OCI-LY7 (cell line): Measurements from ENCODE around the gene SYN1. TPM values are rescaled to one million over a fixed set of nuclear protein-coding genes. Genes with fewer than 3 reads are reported as not detected.

Experiments used
- BruUV-seq: library from RNA; stranded (reverse); fragments of 400-500 nt; replicated peaks from 2 replicates; lab custom pipeline; 2021; lab: Mats Ljungman, UMichigan
- CTCF ChIA-PET: fragments of 300-600 bp; sonication (Branson Sonifier 250); formaldehyde crosslinking; loops from one replicate; lab custom pipeline; 2022; ENCODE audit warnings: antibody characterized with exemption; ENCODE audit not compliant: unreplicated experiment; lab: Charles Lee
- POLR2A ChIA-PET: fragments of 300-600 bp; sonication (Branson Sonifier 250); formaldehyde crosslinking; loops from one replicate; lab custom pipeline; 2022; ENCODE audit warnings: antibody characterized with exemption; lab: Charles Lee
- DNase-seq: peaks from one replicate; pipeline ENCODE4 v3.0.0-alpha.2; 2015; ENCODE audit warnings: low spot score
- H2AFZ ChIP-seq: fragments of 200-600 bp; sonication (generic), shearing (Covaris generic); 2 replicates; pipeline ENCODE4 v1.6.1; 2014; ENCODE audit warnings: mild to moderate bottlenecking, antibody characterized with exemption, low read length, moderate library complexity
- H3K27ac ChIP-seq: fragments of 200-600 bp; sonication (generic); 2 replicates; pipeline ENCODE4 v1.5.1; 2014; ENCODE audit warnings: mixed run types, low read depth, mild to moderate bottlenecking, moderate library complexity, low read length, inconsistent platforms; ENCODE audit not compliant: poor library complexity, severe bottlenecking
- H3K36me3 ChIP-seq: fragments of 200-600 bp; sonication (generic); 2 replicates; pipeline ENCODE4 v1.6.1; 2014; ENCODE audit warnings: mild to moderate bottlenecking, antibody characterized with exemption, low read length, moderate library complexity, mixed read lengths; ENCODE audit not compliant: insufficient read depth
- H3K4me1 ChIP-seq: fragments of 200-600 bp; sonication (generic); 2 replicates; pipeline ENCODE4 v1.5.1; 2014; ENCODE audit warnings: mild to moderate bottlenecking, low read length; ENCODE audit not compliant: insufficient read depth, poor library complexity, severe bottlenecking
- H3K4me2 ChIP-seq: fragments of 200-600 bp; sonication (generic); 2 replicates; pipeline ENCODE4 v1.6.1; 2014; ENCODE audit warnings: mild to moderate bottlenecking, low read length
- H3K4me3 ChIP-seq: fragments of 200-600 bp; sonication (generic); 2 replicates; pipeline ENCODE4 v1.5.1; 2014; ENCODE audit warnings: mild to moderate bottlenecking, low read depth, low read length; ENCODE audit not compliant: poor library complexity, severe bottlenecking
- H3K79me2 ChIP-seq: fragments of 200-600 bp; sonication (generic); 2 replicates; pipeline ENCODE4 v1.6.1; 2016; ENCODE audit warnings: low read depth, mild to moderate bottlenecking, low read length, moderate library complexity, mixed read lengths; ENCODE audit not compliant: insufficient read depth
- H3K9me2 ChIP-seq: fragments of 200-600 bp; sonication (generic); 2 replicates; pipeline ENCODE4 v1.6.1; 2016; ENCODE audit warnings: mild to moderate bottlenecking, low read length, mixed read lengths; ENCODE audit not compliant: insufficient read depth
- H3K9me3 ChIP-seq: fragments of 200-600 bp; sonication (generic); 2 replicates; pipeline ENCODE4 v1.6.1; 2014; ENCODE audit warnings: mild to moderate bottlenecking, mixed run types, low read length, mixed read lengths
- H4K20me1 ChIP-seq: fragments of 200-600 bp; sonication (generic); 2 replicates; pipeline ENCODE4 v1.6.1; 2014; ENCODE audit warnings: mild to moderate bottlenecking, antibody characterized with exemption, low read length, moderate library complexity, mixed read lengths; ENCODE audit not compliant: insufficient read depth
- EZH2phosphoT487 ChIP-seq: fragments of 200-600 bp; sonication (generic); IDR thresholded peaks from 2 replicates; pipeline ENCODE4 v1.6.1; 2018; ENCODE audit warnings: low read depth, borderline replicate concordance, mild to moderate bottlenecking, mixed run types, antibody characterized with exemption, low read length, moderate library complexity, mixed read lengths
- intact Hi-C: fragments of 100-400 bp; cut with micrococcal nuclease; formaldehyde crosslinking; loops from one replicate; pipeline ENCODE4 v1.10.0; 2022; ENCODE audit not compliant: unreplicated experiment
- total RNA-seq, 2 experiments: library from RNA; depleted of rRNA in 1 of 2; stranded (reverse); fragments of >200 nt in 1 of 2; shearing (Covaris generic) in 1 of 2; gene quantifications; 2 replicates each; pipeline ENCODE4 v1.2.3, GENCODE V29; 2014 to 2022
- TF ChIP-seq, protein P1 (sequence below): fragments of 200-600 bp; sonication (generic); conservative IDR thresholded peaks from 2 replicates; pipeline ENCODE4 v1.5.1; 2014; ENCODE audit warnings: mild to moderate bottlenecking, antibody characterized with exemption, low read length, moderate library complexity, mixed read lengths

The SYN1 gene
- total RNA-seq, 2 experiments from 2014 or later = not detected

DNA sequence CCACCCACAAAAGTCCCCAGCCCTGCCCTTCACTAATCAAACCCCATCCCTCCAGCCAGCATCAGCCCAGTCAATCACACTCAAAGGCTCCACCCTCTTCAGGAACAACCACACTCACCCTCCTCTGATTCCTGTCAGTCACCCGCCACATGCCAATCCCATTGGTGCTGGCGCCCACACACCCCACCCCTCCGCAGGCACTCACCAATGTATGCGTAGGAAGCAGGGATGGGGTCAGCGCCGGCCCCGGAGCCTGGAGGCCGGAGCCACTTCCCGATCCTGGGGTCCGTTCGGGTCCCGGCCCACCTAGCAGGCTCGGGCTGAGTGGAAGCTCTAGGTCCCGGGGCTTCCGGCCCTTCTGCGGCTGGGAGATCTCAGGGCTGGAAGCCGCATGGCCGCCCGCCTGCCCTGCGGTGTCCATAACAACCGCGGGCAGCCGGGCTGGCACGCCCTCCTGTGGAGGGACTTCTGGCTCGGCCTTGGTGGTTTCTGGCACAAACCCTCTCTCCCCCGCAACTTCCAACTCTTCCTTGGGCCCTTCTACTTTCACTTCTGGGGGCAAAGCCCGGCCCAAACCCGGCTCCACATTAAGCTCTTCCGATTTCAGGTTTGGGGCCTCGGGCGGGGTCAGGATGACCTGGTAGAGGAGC lies 18.0 kb upstream of the SYN1 start:
- TF ChIP-seq, protein P1, sequence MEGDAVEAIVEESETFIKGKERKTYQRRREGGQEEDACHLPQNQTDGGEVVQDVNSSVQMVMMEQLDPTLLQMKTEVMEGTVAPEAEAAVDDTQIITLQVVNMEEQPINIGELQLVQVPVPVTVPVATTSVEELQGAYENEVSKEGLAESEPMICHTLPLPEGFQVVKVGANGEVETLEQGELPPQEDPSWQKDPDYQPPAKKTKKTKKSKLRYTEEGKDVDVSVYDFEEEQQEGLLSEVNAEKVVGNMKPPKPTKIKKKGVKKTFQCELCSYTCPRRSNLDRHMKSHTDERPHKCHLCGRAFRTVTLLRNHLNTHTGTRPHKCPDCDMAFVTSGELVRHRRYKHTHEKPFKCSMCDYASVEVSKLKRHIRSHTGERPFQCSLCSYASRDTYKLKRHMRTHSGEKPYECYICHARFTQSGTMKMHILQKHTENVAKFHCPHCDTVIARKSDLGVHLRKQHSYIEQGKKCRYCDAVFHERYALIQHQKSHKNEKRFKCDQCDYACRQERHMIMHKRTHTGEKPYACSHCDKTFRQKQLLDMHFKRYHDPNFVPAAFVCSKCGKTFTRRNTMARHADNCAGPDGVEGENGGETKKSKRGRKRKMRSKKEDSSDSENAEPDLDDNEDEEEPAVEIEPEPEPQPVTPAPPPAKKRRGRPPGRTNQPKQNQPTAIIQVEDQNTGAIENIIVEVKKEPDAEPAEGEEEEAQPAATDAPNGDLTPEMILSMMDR = no peak
- TF ChIP-seq EZH2phosphoT487 = no peak
- intact Hi-C loops = no loop called here
- ChIA-PET POLR2A (interaction anchor here (0.6 kb wide), 1 partner anchor 82 kb away, joined by 3 read pairs; no protein-coding TSS in a partner anchor), CTCF (no interaction called here)
- Histone ChIP-seq H3K9me2 (no peaks in the 10 kb centered on the region), H3K79me2 (no peaks in the 10 kb centered on the region), H3K4me2 (no peak overlapping the region), H3K36me3 (peaks cover 72% of the 10 kb centered on the region), H3K4me1 (no peaks in the 10 kb centered on the region), H4K20me1 (no peaks in the 10 kb centered on the region), H2AFZ (no peak overlapping the region), H3K4me3 (no peak overlapping the region), H3K9me3 (no peaks in the 10 kb centered on the region), H3K27ac (no peak overlapping the region)
- no peak for DNase-seq
- no TSS peak for BruUV-seq

DNA sequence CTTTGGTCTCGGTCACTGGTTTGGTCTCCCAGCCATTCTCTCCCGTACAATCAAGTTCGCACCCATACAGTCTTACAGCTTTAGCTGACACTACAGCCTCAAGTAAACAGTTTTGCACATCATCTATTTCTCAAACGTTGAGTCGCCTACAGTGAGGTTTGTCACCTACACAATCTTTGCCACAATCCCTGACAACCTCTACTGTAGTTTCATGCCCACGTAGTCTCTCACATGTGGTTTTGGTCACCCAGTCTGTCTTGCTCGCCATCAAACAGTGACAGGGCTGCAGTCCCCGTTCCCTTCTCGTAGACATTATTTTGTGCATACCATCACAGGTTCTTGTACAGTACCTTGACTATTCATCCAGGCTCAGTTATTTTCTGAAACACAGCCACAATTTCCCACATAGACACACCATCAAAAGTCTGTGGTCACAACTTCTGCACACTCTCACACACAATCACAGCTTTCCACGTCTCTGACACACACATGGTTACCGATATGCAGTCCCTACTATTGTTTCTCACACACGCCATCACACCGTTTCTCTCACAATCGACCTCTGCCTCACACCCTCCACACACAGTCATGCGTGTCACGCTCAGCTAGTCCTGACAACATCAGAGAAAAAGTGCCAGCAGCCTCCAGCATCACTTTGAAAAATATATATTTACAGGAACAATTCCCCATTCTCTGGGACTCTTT lies 15.4 kb upstream of the SYN1 start:
- peaks cover 48% of the 10 kb centered on the region for H3K36me3 ChIP-seq
- H4K20me1 ChIP-seq = no peaks in the 10 kb centered on the region
- peaks cover 4% of the 10 kb centered on the region for H3K4me1 ChIP-seq
- intact Hi-C loops = no loop called here
- ChIA-PET CTCF (no interaction called here), POLR2A (no interaction called here)
- no peak overlapping the region for H3K27ac ChIP-seq
- BruUV-seq = no TSS peak
- no peaks in the 10 kb centered on the region for H3K9me2 ChIP-seq
- no peak overlapping the region for H2AFZ ChIP-seq
- no peaks in the 10 kb centered on the region for H3K79me2 ChIP-seq
- H3K4me2 ChIP-seq = no peak overlapping the region
- no peaks in the 10 kb centered on the region for H3K9me3 ChIP-seq
- TF ChIP-seq EZH2phosphoT487 = no peak
- TF ChIP-seq, protein P1 = no peak
- H3K4me3 ChIP-seq = no peak overlapping the region
- no peak for DNase-seq
